Osteocyte (in vitro differentiated cells): ENCODE results near the gene UBR3. TPM values are rescaled to one million over a fixed set of nuclear protein-coding genes. Genes with fewer than 3 reads are reported as not detected.
"Not testable (repeated sequence)": the region's sequence is repeated elsewhere in the genome, so short reads cannot be mapped to it uniquely, and the experiment has no call there.

Experiments used
- DNase-seq: peaks from one replicate; pipeline ENCODE4 v3.0.0; 2021; ENCODE audit warnings: mixed read lengths; ENCODE audit not compliant: unreplicated experiment; ENCODE audit errors: extremely low spot score
- H3K27ac Mint-ChIP-seq: one replicate; pipeline ENCODE4 v1.8.0; 2021; ENCODE audit warnings: mild to moderate bottlenecking, mixed read lengths; ENCODE audit not compliant: unreplicated experiment
- H3K27me3 Mint-ChIP-seq: one replicate; pipeline ENCODE4 v1.8.0; 2021; ENCODE audit warnings: mixed read lengths; ENCODE audit not compliant: unreplicated experiment
- H3K36me3 Mint-ChIP-seq: one replicate; pipeline ENCODE4 v1.8.0; 2021; ENCODE audit warnings: mixed read lengths; ENCODE audit not compliant: unreplicated experiment
- H3K4me1 Mint-ChIP-seq: one replicate; pipeline ENCODE4 v1.8.0; 2021; ENCODE audit warnings: mixed read lengths; ENCODE audit not compliant: unreplicated experiment
- H3K4me3 Mint-ChIP-seq: one replicate; pipeline ENCODE4 v1.8.0; 2021; ENCODE audit warnings: mild to moderate bottlenecking, moderate library complexity, mixed read lengths; ENCODE audit not compliant: unreplicated experiment
- H3K9me3 Mint-ChIP-seq: one replicate; pipeline ENCODE4 v1.8.0; 2021; ENCODE audit warnings: mixed read lengths; ENCODE audit not compliant: unreplicated experiment
- total RNA-seq: library from RNA; stranded (reverse); gene quantifications from 2 replicates; pipeline ENCODE4 v1.2.1, GENCODE V29; 2021
- TF ChIP-seq, protein P1 (sequence below): fragments of 200-600 bp; sonication (generic); IDR thresholded peaks from 2 replicates; pipeline ENCODE4 v1.5.0; 2021; ENCODE audit warnings: antibody characterized with exemption, mild to moderate bottlenecking, moderate library complexity

Gene UBR3
- total RNA-seq, 1 donor from 2014 or later: 38.0 TPM

DNA sequence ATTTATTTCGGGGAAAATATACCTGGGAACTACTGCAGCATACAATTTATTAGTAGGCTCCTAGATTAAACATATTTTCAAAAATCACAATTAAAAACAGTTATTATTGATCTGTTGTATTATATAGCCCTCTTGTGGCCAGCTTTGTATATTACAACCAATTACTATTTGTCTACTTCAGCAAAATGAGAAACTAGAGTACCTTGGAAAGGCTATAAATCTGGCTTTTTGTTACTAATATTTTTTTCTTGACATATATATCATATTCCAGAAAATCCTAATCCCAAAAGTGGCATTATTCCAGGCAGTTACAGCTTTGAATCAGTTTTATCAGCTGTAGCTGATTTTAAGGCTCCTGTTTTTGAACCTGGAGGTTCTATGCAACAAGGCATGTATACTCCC lies 101.2 kb downstream of the UBR3 start:
- Mint-ChIP-seq H3K9me3 (no peaks in the 10 kb centered on the region), H3K36me3 (peaks cover 17% of the 10 kb centered on the region), H3K27me3 (no peaks in the 10 kb centered on the region), H3K27ac (no peak overlapping the region), H3K4me1 (no peaks in the 10 kb centered on the region), H3K4me3 (no peak overlapping the region)
- no peak for DNase-seq
- TF ChIP-seq, protein P1, sequence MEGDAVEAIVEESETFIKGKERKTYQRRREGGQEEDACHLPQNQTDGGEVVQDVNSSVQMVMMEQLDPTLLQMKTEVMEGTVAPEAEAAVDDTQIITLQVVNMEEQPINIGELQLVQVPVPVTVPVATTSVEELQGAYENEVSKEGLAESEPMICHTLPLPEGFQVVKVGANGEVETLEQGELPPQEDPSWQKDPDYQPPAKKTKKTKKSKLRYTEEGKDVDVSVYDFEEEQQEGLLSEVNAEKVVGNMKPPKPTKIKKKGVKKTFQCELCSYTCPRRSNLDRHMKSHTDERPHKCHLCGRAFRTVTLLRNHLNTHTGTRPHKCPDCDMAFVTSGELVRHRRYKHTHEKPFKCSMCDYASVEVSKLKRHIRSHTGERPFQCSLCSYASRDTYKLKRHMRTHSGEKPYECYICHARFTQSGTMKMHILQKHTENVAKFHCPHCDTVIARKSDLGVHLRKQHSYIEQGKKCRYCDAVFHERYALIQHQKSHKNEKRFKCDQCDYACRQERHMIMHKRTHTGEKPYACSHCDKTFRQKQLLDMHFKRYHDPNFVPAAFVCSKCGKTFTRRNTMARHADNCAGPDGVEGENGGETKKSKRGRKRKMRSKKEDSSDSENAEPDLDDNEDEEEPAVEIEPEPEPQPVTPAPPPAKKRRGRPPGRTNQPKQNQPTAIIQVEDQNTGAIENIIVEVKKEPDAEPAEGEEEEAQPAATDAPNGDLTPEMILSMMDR: peak; percentile 72

DNA sequence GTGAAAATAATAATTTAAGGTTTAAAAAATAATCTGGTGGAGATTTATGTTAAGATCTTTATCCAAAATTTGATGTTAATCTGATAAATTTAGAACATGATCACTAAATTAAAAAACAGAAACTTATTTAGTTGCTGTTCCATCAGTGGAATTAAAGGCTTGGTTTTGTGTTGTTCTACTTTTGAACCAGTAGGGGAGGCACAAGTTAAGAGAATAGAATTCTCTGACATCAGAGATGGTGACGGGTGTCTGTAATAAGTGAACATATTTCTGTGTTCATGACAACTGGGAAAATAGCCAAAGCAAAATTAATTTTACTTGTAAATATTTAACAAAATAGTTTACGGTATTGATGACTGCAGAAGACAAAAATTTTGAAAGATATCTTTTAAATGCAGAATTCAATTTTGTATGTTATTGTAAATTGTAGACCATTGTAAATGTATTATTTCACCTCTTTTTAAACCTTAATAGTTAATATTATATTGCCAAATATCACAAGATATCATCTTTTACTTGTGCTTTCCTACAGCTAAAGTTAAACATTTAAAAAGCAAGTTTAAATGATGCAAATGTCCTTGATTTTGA lies 106.0 kb downstream of the UBR3 start:
- TF ChIP-seq, protein P1: peak; percentile 70
- no peak for DNase-seq
- peaks cover 14% of the 10 kb centered on the region for H3K36me3 Mint-ChIP-seq
- H3K4me3 Mint-ChIP-seq: no peak overlapping the region
- no peaks in the 10 kb centered on the region for H3K27me3 Mint-ChIP-seq
- H3K27ac Mint-ChIP-seq: no peak overlapping the region
- H3K9me3 Mint-ChIP-seq: no peaks in the 10 kb centered on the region
- no peaks in the 10 kb centered on the region for H3K4me1 Mint-ChIP-seq

DNA sequence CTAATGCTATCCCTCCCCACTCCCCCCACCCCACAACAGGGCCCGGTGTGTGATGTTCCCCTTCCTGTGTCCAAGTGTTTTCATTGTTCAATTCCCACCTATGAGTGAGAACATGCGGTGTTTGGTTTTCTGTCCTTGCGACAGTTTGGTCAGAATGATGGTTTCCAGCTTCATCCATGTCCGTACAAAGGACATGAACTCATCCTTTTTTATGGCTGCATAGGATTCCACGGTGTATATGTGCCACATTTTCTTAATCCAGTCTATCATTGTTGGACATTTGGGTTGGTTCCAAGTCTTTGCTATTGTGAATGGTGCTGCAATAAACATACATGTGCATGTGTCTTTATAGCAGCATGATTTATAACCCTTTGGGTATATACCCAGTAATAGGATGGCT lies 109.4 kb downstream of the UBR3 start:
- H3K36me3 Mint-ChIP-seq: peaks cover 10% of the 10 kb centered on the region
- not testable (repeated sequence) for H3K27ac Mint-ChIP-seq, H3K27me3 Mint-ChIP-seq, H3K4me3 Mint-ChIP-seq, DNase-seq, H3K4me1 Mint-ChIP-seq, H3K9me3 Mint-ChIP-seq

DNA sequence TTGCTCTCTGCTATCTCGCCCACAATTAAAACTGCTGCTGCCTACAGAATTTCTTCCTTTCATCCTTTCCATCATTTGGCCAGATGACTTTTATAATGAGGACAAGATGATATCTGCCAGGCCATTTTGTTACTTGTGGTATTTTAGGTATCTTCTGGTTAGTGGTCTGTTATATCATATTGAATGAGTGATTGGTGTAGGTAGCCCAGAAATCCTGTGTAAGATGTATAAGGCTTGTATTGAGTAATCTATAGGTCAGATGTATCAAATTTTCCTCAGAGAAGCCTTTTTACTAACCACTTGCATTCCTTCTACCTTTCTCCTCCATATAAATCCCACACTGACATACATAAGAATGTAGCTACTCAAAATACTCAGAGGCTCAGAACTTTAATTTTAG lies 118.3 kb downstream of the UBR3 start:
- no peaks in the 10 kb centered on the region for H3K27me3 Mint-ChIP-seq
- peaks cover 4% of the 10 kb centered on the region for H3K4me1 Mint-ChIP-seq
- no peak overlapping the region for H3K27ac Mint-ChIP-seq
- no peak overlapping the region for H3K4me3 Mint-ChIP-seq
- H3K36me3 Mint-ChIP-seq: peaks cover 26% of the 10 kb centered on the region
- H3K9me3 Mint-ChIP-seq: no peaks in the 10 kb centered on the region
- no peak for DNase-seq
- TF ChIP-seq, protein P1: no peak

DNA sequence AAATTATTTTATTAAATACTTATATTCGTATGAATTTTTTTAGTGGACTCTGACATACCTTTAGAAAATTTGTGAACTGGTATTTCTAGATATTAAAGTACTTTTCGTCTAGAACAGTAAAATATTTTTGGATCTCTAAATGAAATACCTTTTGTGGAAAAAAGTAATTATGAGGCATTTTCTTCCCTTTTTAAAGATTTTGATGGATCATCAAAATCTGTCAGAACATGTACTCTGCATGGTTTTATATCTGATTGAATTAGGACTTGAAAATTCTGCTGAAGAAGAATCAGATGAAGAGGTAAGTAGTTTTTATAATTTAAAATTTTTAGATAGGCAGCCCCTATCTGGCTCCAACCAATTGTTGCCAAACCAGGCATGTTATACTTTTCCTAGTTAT lies 118.8 kb downstream of the UBR3 start:
- H3K27ac Mint-ChIP-seq: no peak overlapping the region
- H3K27me3 Mint-ChIP-seq: no peaks in the 10 kb centered on the region
- H3K9me3 Mint-ChIP-seq: no peaks in the 10 kb centered on the region

More for the DNA sequence above, 118.8 kb downstream of the UBR3 start:
- Mint-ChIP-seq H3K4me3 (no peak overlapping the region), H3K36me3 (peaks cover 26% of the 10 kb centered on the region), H3K4me1 (peaks cover 4% of the 10 kb centered on the region)
- DNase-seq: no peak
- TF ChIP-seq, protein P1: no peak
